UCSD-AML1 (cell line): Measurements from ENCODE around the gene ADTRP.
"Not testable (repeated sequence)": the region's sequence is repeated elsewhere in the genome, so short reads cannot be mapped to it uniquely, and the experiment has no call there.

Experiments used
- DNase-seq: peaks from one replicate; lab custom pipeline; 2025; ENCODE audit not compliant: unreplicated experiment; lab: John Stamatoyannopoulos, UW

ADTRP gene

DNA sequence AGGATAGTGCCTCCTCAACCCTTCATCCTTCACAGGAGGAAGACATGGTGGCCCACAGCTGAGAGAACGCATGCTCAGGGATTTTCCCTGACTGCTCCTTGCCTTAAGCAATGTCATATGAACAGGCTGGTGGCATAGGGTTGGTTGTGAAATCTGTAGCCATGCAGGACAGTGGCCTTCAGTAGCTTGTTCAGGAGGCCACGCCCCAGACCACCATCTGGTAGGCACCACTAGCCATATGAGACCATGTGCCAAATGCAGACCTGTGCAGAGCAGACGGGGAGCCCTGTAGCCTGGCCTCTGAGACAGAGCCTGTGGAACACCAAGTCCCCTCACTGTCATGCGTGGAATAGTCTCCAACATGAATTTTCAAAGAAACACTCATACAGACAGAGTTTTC, 76.5 kb downstream of the ADTRP start:
- DNase-seq, result no peak

DNA sequence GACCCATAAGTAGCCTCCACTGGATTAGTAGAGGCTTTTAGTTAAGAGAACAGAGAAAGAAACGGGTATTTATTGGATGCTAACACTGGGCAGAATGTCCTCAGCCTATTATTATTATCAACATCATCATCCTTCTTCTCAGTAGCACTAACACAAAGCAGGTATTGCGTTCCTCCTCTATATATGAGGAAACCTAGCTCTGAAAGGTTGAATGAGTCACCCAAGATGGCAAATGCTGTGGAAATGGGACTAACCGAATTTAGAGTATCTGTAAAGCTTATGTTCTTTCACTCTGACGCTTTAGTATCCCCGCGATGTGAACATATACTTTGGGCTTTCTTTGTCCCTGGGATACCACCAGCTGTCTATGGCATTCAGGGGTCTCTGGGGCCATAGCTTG, 77.0 kb downstream of the ADTRP start:
- DNase-seq, result no peak

- no peak for DNase-seq
Observed at GRCh38 chr6:11700118-11700718, 78.4 kb downstream of the ADTRP start.

DNA sequence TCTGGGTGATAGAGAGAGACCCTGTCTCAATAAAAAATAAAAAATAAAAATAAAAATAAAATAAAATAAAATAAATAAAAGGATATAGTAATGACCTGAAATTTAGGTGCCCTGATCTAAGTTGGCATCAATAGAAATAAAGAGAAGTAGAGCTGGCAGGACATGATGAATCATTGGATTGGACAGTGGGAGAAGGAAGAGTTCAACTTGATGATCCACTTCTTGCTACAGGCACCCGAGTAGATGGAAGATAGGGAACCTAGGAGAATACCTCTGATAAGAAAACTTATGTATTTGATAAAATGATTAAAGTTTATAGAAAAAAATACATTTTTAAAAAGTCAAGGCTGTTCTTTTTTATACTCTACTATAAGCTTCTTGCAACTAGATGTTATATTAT, 79.0 kb downstream of the ADTRP start:
- no peak for DNase-seq

DNA sequence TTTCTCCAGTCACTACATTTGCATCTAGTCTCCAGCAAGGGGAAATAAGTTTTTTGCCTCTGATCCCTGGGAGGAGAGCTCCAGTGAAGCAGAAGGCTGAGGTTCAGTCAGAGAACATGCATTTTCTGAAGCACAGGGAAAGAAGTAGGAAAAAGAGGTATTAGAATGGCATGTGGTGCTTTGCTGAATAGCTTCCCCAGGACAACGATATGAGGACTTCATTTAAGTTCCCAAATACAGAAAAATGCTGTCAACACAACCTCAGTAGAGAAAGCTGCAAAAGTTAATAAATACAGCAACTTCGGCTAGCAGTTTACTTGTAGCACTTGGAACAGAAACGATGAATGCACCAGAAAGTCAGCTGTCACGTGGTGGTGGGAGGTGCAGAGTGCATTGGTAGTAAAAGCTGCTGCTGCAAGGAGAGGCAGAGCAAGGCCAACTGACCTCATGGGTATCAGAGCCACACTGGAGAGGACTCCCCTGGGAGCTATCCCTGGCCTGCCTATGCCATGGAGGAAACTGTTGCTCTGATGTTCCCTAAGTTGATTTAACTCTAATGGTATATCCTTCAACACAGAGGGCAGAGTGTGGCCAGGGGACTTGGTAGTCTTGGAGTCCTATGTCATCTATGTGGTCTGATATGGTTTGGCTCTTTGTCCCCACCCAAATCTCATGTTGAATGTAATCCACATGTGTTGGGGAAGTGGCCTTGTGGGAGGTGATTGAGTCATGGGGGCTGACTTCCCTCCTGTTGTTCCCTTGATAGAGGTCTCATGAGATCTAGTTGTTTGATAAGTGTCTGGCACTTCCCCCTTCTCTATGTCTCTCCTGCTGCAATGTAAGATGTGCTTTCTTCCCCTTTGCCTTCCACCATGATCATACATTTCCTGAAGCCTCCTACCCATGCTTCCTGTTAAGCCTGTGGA, 85.9 kb downstream of the ADTRP start:
- no peak for DNase-seq

GRCh38 chr6:11689847-11690246, 88.8 kb downstream of the ADTRP start:
- DNase-seq, result no peak

GRCh38 chr6:11689400-11689799, 89.2 kb downstream of the ADTRP start:
- not testable (repeated sequence) for DNase-seq

DNA sequence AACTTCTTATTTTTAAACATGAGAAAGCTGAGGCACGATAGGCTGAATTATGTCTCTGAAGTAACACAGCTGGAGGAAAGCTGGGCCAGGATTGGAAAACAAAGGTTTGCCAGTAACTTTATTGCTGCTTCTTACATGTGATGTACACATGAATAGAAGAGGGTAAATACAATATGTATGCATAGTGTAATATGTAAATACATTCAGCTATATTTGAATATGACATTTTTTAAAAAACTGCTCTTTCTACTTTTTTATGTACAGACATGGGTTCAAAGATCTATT, 90.2 kb downstream of the ADTRP start:
- DNase-seq, result no peak

DNA sequence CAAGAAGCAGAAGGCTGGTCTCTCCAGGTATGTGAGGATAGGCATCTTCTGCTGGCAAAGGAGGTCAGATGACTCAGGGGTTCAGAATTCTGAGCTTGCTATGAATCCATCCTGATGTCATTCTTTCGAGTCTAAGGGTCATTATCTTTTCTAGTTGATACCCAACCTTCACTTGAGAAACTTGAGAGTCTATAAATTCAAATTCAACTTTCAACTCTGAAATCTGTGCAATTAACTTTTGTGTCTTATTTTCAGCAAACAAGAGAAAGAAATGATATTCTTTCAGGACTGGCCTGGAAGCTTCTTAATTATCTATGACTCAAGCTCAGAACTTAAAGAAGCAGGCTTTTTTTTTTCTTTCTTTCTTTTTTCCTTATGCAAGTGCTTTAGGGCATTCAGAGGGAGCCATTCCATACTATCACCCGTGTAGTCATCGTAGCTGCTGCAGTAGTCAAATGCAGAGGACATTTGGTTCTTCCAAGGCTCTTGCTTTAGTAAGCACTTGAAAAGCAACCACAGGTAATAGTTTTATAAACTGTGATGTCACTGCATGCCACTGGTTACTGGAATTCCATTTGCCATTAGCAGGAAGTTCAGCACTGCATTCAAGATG, 93.0 kb downstream of the ADTRP start:
- DNase-seq, result no peak

DNA sequence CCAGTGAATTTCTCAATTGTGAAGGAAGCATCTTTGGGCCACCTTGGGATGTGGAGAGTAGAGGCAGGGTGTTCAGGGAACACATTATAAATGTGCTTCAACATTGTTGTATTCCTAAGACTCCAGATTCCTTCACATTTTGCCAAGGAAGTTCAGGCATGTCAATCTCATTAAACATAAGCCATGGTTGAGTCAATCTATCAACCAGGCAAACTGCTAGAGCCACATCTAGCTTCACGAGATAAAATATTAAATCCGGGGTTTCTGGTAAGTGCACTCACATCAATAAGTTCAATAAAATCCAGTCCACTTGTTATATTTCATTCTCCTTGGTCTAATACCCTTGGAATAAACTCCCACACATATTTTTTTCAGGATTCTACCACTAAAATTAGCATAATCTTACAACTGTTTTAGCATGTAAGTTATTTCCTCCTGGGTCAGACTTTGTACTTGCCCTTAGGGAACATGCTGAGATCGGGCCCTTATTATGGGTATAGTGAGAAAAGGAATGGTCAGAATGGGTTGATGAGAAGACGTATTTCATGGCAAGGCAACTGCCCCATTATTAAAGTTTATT, 93.6 kb downstream of the ADTRP start:
- no peak for DNase-seq

GRCh38 chr6:11683871-11684270, 94.7 kb downstream of the ADTRP start:
- DNase-seq, result no peak

DNA sequence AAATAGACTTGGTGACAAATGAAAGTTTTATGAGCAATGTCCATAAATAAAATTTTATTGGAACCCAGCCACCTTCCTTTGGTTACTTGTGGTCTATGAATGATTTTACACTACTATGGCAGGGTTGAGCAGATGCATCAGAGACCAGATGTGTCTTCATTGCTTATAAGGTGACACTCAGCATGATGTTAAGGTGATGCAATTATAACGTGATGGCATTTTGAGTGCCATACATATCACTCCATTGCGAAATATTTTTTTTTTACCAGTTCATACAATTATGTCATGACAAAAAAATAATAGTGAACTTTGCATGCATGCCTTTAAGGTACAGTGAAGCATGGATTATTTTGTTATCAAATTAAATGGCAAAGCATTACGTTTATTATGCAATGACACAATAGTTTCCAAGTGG, 96.0 kb downstream of the ADTRP start:
- no peak for DNase-seq

GRCh38 chr6:11681770-11682169, 96.8 kb downstream of the ADTRP start:
- no peak for DNase-seq

GRCh38 chr6:11681357-11681756, 97.2 kb downstream of the ADTRP start:
- DNase-seq, result no peak

DNA sequence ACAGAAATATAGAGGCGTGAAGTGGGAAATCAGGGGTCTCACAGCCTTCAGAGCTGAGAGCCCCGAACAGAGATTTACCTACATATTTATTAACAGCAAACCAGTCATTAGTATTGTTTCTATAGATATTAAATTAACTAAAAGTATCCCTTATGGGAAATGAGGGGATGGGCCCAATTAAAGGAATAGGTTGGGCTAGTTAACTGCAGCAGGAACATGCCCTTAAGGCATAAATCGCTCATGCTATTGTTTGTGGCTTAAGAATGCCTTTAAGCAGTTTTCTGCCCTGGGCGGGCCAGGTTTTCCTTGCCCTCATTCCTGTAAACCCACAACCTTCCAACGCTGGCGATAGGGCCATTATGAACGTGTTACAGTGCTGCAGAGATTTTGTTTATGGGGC, 98.1 kb downstream of the ADTRP start:
- not testable (repeated sequence) for DNase-seq

DNA sequence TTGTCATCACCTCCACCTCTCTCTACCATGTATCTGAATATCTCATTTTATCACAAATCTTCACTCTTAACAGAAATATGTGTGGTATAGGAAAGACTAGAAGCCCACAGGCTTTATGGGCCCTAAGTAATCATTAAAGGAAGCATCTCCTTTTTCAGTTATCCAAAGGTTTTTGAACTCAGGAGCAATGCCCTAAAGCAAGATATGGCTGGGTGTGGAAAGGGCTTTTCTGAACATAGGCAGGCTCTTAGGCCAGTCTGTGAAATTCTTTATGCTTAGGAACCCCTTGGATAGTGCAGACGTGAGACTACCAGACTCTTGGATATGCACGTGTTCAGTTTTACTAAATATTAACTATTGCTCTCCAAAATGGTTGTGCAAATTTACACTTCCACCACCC, 99.5 kb downstream of the ADTRP start:
- DNase-seq, result no peak

DNA sequence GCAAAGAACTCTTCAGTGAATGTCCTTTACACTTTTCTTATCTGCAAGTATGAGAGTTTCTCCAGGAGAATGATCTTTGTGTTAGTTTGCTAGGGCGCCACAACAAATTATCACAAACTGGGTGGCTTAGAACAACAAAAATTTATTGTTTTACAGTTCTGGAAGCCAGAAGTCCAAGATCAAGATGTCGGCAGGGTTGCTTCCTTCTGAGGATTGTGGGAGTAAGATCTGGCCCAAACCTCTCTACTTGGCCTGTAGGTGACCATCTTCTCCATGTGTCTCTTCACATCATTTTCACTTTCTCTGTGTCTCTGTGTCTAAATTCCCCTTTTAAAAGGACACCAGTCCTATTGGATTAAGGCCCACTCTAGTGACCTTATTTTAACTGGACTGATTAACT, 103.0 kb downstream of the ADTRP start:
- DNase-seq, result no peak

- DNase-seq, result no peak
Observed at GRCh38 chr6:11672669-11673068, 105.9 kb downstream of the ADTRP start.

DNA sequence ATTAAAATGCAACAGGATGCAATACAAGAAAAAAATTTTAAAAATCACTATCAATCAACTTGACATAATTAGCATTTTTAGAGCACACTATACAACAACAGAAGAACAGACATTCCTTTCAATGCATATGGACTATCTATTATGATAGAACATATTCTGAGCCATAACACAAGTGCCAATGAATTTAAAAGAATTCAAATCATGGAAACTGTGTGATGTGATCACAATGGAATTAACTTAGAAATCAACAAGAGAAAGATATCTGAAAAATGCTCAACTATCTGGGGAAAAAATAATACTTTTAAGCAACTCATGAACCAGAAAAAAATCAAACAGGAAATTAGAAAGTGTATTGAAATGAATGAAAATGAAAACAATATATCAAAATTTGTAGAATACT, 106.3 kb downstream of the ADTRP start:
- DNase-seq, result no peak

DNA sequence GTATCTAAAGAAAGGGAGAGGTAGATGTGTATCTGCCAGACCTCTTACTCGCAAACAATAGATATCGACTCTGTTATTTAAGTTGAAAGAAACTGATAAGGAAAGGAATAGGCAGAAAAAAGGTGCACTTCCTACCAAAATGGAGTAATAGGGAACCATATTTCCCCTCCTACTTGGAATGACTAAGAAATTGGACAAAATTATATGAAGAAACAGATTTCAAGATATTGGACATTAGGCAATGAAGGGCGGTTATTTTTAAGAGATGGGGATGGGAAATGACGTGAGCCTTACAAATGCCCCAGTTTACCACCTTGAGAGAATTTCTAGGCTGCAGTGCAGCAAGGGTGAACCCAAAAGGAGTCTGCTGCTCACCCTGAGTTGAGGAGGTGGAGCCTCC, 108.9 kb downstream of the ADTRP start:
- no peak for DNase-seq

- no peak for DNase-seq
Observed at GRCh38 chr6:11668455-11668854, 110.1 kb downstream of the ADTRP start.

DNA sequence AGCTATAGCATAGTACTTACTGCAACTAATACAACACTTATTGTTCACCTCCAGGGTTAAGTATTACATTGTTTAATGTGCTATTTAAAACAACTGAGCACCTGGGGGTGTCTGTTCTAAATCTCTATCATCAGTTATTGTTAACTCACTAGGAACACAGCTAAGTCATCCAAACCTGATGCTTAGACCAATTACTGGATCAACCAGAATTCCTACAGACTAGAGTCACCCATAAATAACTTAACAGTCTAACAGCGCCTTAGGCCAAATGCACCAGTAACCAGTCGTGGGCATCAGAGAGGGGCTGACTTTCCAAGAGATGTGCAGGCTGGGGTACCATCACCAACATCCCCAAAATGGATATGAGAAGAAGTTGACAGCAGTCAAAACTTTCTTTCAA, 110.7 kb downstream of the ADTRP start:
- DNase-seq, result no peak
